H9 (cell line): Measurements from ENCODE around the gene DNAAF5. TPM values are rescaled to one million over a fixed set of nuclear protein-coding genes. Genes with fewer than 3 reads are reported as not detected.

Experiments
- DNase-seq: peaks from one replicate; pipeline ENCODE4 v3.0.0-alpha.2; 2017
- H2AFZ ChIP-seq: one replicate; pipeline ENCODE4 v1.6.1; 2013; ENCODE audit warnings: mild to moderate bottlenecking, low read length, control low read depth, moderate library complexity
- H2AK5ac ChIP-seq: 2 replicates; pipeline ENCODE4 v1.6.1; 2013; ENCODE audit warnings: low read length, control low read depth, mixed read lengths; ENCODE audit not compliant: insufficient read length
- H2BK120ac ChIP-seq: one replicate; pipeline ENCODE4 v1.6.1; 2013; ENCODE audit warnings: low read depth, mild to moderate bottlenecking, low read length, control low read depth, inconsistent platforms; ENCODE audit not compliant: poor library complexity, severe bottlenecking
- H2BK12ac ChIP-seq: 2 replicates; pipeline ENCODE4 v1.6.1; 2013; ENCODE audit warnings: low read length, control low read depth, mixed read lengths, low read depth; ENCODE audit not compliant: insufficient read length
- H2BK15ac ChIP-seq: 2 replicates; pipeline ENCODE4 v1.6.1; 2013; ENCODE audit warnings: low read depth, low read length, control low read depth
- H2BK20ac ChIP-seq: one replicate; pipeline ENCODE4 v1.6.1; 2013; ENCODE audit warnings: low read depth, mild to moderate bottlenecking, low read length, control low read depth, inconsistent platforms; ENCODE audit not compliant: poor library complexity, severe bottlenecking
- H2BK5ac ChIP-seq: 2 replicates; pipeline ENCODE4 v1.6.1; 2013; ENCODE audit warnings: low read length, control low read depth, mixed read lengths; ENCODE audit not compliant: insufficient read length
- H3K14ac ChIP-seq: 2 replicates; pipeline ENCODE4 v1.6.1; 2013; ENCODE audit warnings: low read length, control low read depth; ENCODE audit not compliant: insufficient read depth
- H3K18ac ChIP-seq: 2 replicates; pipeline ENCODE4 v1.6.1; 2013; ENCODE audit warnings: low read depth, mild to moderate bottlenecking, mixed read lengths, low read length, control low read depth; ENCODE audit not compliant: insufficient read length
- H3K23ac ChIP-seq: 2 replicates; pipeline ENCODE4 v1.6.1; 2013; ENCODE audit warnings: low read length, control low read depth, mixed read lengths, low read depth; ENCODE audit not compliant: insufficient read length
- H3K23me2 ChIP-seq: 2 replicates; pipeline ENCODE4 v1.6.1; 2013; ENCODE audit warnings: low read depth, mild to moderate bottlenecking, mixed read lengths, low read length, control low read depth; ENCODE audit not compliant: insufficient read length, poor library complexity, severe bottlenecking
- H3K27ac ChIP-seq: 2 replicates; pipeline ENCODE4 v1.5.1; 2013; ENCODE audit warnings: low read length, control low read depth, mixed read lengths, low read depth; ENCODE audit not compliant: insufficient read length
- H3K27me3 ChIP-seq: 2 replicates; pipeline ENCODE4 v1.6.1; 2013; ENCODE audit warnings: low read length, control low read depth, inconsistent platforms; ENCODE audit not compliant: insufficient read depth
- H3K4ac ChIP-seq: 2 replicates; pipeline ENCODE4 v1.6.1; 2013; ENCODE audit warnings: low read depth, mild to moderate bottlenecking, control low read depth, inconsistent platforms, low read length, moderate library complexity
- H3K4me1 ChIP-seq: 2 replicates; pipeline ENCODE4 v1.6.1; 2013; ENCODE audit warnings: low read length, control low read depth, inconsistent platforms; ENCODE audit not compliant: insufficient read depth
- H3K4me2 ChIP-seq: 2 replicates; pipeline ENCODE4 v1.6.1; 2013; ENCODE audit warnings: low read length, control low read depth, mixed read lengths; ENCODE audit not compliant: insufficient read length, insufficient read depth
- H3K56ac ChIP-seq: 2 replicates; pipeline ENCODE4 v1.6.1; 2013; ENCODE audit warnings: low read depth, mild to moderate bottlenecking, mixed read lengths, low read length, control low read depth; ENCODE audit not compliant: insufficient read length
- H3K79me1 ChIP-seq: 2 replicates; pipeline ENCODE4 v1.6.1; 2013; ENCODE audit warnings: low read depth, mild to moderate bottlenecking, moderate library complexity, low read length, control low read depth, inconsistent platforms; ENCODE audit not compliant: insufficient read depth, poor library complexity, severe bottlenecking
- H3K79me2 ChIP-seq: 2 replicates; pipeline ENCODE4 v1.6.1; 2013; ENCODE audit warnings: low read length, control low read depth, inconsistent platforms; ENCODE audit not compliant: insufficient read depth
- H3K9ac ChIP-seq: 2 replicates; pipeline ENCODE4 v1.6.1; 2013; ENCODE audit warnings: low read length, control low read depth, mixed read lengths; ENCODE audit not compliant: insufficient read length; ENCODE audit errors: extremely low read depth
- H3K9me3 ChIP-seq: one replicate; pipeline ENCODE4 v1.6.1; 2013; ENCODE audit warnings: low read depth, low read length, inconsistent platforms; ENCODE audit not compliant: control insufficient read depth
- H3T11ph ChIP-seq: one replicate; pipeline ENCODE4 v1.6.1; 2013; ENCODE audit warnings: mild to moderate bottlenecking, low read length, control low read depth, inconsistent platforms
- H4K20me1 ChIP-seq: one replicate; pipeline ENCODE4 v1.6.1; 2013; ENCODE audit not compliant: control insufficient read depth, insufficient read length, insufficient read depth
- H4K5ac ChIP-seq: 2 replicates; pipeline ENCODE4 v1.6.1; 2013; ENCODE audit warnings: low read depth, mild to moderate bottlenecking, mixed read lengths, low read length, control low read depth; ENCODE audit not compliant: insufficient read length
- H4K8ac ChIP-seq: replicated peaks from 2 replicates; pipeline ENCODE4 v1.6.1; 2013; ENCODE audit warnings: low read length, control low read depth, mixed read lengths, low read depth; ENCODE audit not compliant: insufficient read length
- H4K91ac ChIP-seq: 2 replicates; pipeline ENCODE4 v1.6.1; 2013; ENCODE audit warnings: low read depth, mild to moderate bottlenecking, moderate library complexity, mixed read lengths, low read length, control low read depth; ENCODE audit not compliant: insufficient read length
- H3K27ac Mint-ChIP-seq, 3 experiments: 2 replicates in 2 of 3; 3 replicates in 1 of 3; pipeline ENCODE4 v1.8.0; 2020 to 2021; ENCODE audit warnings: mixed read lengths in 3 of 3, mild to moderate bottlenecking in 1 of 3, moderate library complexity in 1 of 3
- H3K27me3 Mint-ChIP-seq: 2 replicates; pipeline ENCODE4 v1.8.0; 2021; ENCODE audit warnings: low read depth, mild to moderate bottlenecking, moderate library complexity, mixed read lengths
- H3K36me3 Mint-ChIP-seq, 3 experiments: 2 replicates in 2 of 3; 3 replicates in 1 of 3; pipeline ENCODE4 v1.8.0; 2020 to 2021; ENCODE audit warnings: low read depth in 3 of 3, mixed read lengths in 3 of 3; ENCODE audit not compliant: insufficient read depth in 1 of 3
- H3K4me1 Mint-ChIP-seq, 2 experiments: 2 replicates each; pipeline ENCODE4 v1.8.0; 2020; ENCODE audit warnings: mixed read lengths in 2 of 2
- H3K4me3 Mint-ChIP-seq, 2 experiments: 2 replicates in 1 of 2; 3 replicates in 1 of 2; pipeline ENCODE4 v1.8.0; 2020 to 2021; ENCODE audit warnings: mild to moderate bottlenecking in 2 of 2, mixed read lengths in 2 of 2, moderate library complexity in 1 of 2
- H3K9me3 Mint-ChIP-seq, 2 experiments: 2 replicates in 1 of 2; 3 replicates in 1 of 2; pipeline ENCODE4 v1.8.0; 2020; ENCODE audit warnings: mild to moderate bottlenecking in 2 of 2, mixed read lengths in 2 of 2, moderate library complexity in 1 of 2
- WGBS: extraction: QIAGEN DNeasy Blood & Tissue Kit; methylation state at CpG from one replicate; pipeline ENCODE4 v1.1.7; 2013; ENCODE audit warnings: missing lambda C conversion rate, low lambda C conversion rate, mixed read lengths; ENCODE audit not compliant: insufficient read length; ENCODE audit errors: extremely low coverage; 5-methylcytosine and 5-hydroxymethylcytosine counted together
- total RNA-seq: library from RNA; stranded (reverse); gene quantifications from 2 replicates; pipeline ENCODE4 v1.2.1, GENCODE V29; 2021
- TF ChIP-seq, protein P1 (sequence below): fragments of 200-600 bp; sonication (generic); conservative IDR thresholded peaks from 3 replicates; pipeline ENCODE4 v1.8.0; 2021; ENCODE audit warnings: antibody characterized with exemption, mild to moderate bottlenecking

DNAAF5 gene
- total RNA-seq, 1 experiment from 2014 or later, result 43.5 TPM

GRCh38 chr7:711093-711921 is 15.2 kb upstream of the DNAAF5 start:
- Mint-ChIP-seq H3K4me1 (peaks cover 5 to 17% of the 10 kb centered on the region in 2 experiments), H3K4me3 (peak overlapping the region in 1 of 2 experiments; percentile 69; a peak in 2 of 5 replicates), H3K27ac (peak overlapping the region in 1 of 3 experiments; percentile 28; a peak in 1 of 7 replicates), H3K27me3 (peaks cover 4% of the 10 kb centered on the region), H3K36me3 (peaks cover 21 to 27% (median 25%) of the 10 kb centered on the region in 3 experiments), H3K9me3 (no peaks in the 10 kb centered on the region)
- H4K91ac ChIP-seq, result peak overlapping the region; percentile 56
- H3K23ac ChIP-seq, result no peak overlapping the region
- H3K23me2 ChIP-seq, result peaks cover 3% of the 10 kb centered on the region
- H3K79me2 ChIP-seq, result no peaks in the 10 kb centered on the region; the same call in 1 of the 2 replicates
- H3K18ac ChIP-seq, result no peak overlapping the region
- no peaks in the 10 kb centered on the region for H3K9me3 ChIP-seq
- H3K4me2 ChIP-seq, result no peak overlapping the region
- no peak overlapping the region for H2BK120ac ChIP-seq
- H3K27ac ChIP-seq, result no peak overlapping the region
- H3K9ac ChIP-seq, result no peak overlapping the region
- H2BK15ac ChIP-seq, result 0 out of 2 replicates have a peak overlapping the region, but pooled peaks have one; percentile 58
- no peak overlapping the region for H3K14ac ChIP-seq
- H2BK20ac ChIP-seq, result no peak overlapping the region
- no peak overlapping the region for H2AFZ ChIP-seq
- H4K20me1 ChIP-seq, result no peaks in the 10 kb centered on the region
- H2BK12ac ChIP-seq, result no peak overlapping the region
- H4K8ac ChIP-seq, result no peak overlapping the region
- TF ChIP-seq, protein P1, sequence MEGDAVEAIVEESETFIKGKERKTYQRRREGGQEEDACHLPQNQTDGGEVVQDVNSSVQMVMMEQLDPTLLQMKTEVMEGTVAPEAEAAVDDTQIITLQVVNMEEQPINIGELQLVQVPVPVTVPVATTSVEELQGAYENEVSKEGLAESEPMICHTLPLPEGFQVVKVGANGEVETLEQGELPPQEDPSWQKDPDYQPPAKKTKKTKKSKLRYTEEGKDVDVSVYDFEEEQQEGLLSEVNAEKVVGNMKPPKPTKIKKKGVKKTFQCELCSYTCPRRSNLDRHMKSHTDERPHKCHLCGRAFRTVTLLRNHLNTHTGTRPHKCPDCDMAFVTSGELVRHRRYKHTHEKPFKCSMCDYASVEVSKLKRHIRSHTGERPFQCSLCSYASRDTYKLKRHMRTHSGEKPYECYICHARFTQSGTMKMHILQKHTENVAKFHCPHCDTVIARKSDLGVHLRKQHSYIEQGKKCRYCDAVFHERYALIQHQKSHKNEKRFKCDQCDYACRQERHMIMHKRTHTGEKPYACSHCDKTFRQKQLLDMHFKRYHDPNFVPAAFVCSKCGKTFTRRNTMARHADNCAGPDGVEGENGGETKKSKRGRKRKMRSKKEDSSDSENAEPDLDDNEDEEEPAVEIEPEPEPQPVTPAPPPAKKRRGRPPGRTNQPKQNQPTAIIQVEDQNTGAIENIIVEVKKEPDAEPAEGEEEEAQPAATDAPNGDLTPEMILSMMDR, result no peak
- no peak overlapping the region for H4K5ac ChIP-seq
- no peak overlapping the region for H2BK5ac ChIP-seq
- H3K79me1 ChIP-seq, result peaks cover 9% of the 10 kb centered on the region
- H2AK5ac ChIP-seq, result no peak overlapping the region
- H3K27me3 ChIP-seq, result no peaks in the 10 kb centered on the region
- no CpG with 5 or more reads among the region's 45 CpGs for WGBS
- no peak for DNase-seq
- H3K56ac ChIP-seq, result no peak overlapping the region
- H3K4ac ChIP-seq, result no peak overlapping the region
- no peaks in the 10 kb centered on the region for H3K4me1 ChIP-seq
- H3T11ph ChIP-seq, result no peak overlapping the region
